Transverse colon (tissue), 4 donors: ENCODE measurements around the gene DENND1B. TPM values are rescaled to one million over a fixed set of nuclear protein-coding genes. Genes with fewer than 3 reads are reported as not detected.
"Not testable (repeated sequence)": the region's sequence is repeated elsewhere in the genome, so short reads cannot be mapped to it uniquely, and the experiment has no call there.

Experiments used
- DNase-seq: peaks from one replicate; pipeline ENCODE4 v3.0.0-alpha.2; 2019
- H3K27ac ChIP-seq, 4 donors: fragments of 200-600 bp; sonication (generic); 2 replicates each; pipeline ENCODE4 v1.5.1; 2016 to 2018; ENCODE audit warnings: inconsistent platforms in 4 of 4
- H3K27me3 ChIP-seq: fragments of 200-600 bp; sonication (generic); 2 replicates; pipeline ENCODE4 v1.5.1; 2017; ENCODE audit warnings: inconsistent platforms
- H3K36me3 ChIP-seq, 4 donors: fragments of 200-600 bp; sonication (generic); 2 replicates each; pipeline ENCODE4 v1.5.1; 2017 to 2019; ENCODE audit warnings: inconsistent platforms in 4 of 4
- H3K4me1 ChIP-seq, 4 donors: fragments of 200-600 bp; sonication (generic); 2 replicates each; pipeline ENCODE4 v1.5.1; 2017 to 2020; ENCODE audit warnings: inconsistent platforms in 4 of 4
- H3K4me3 ChIP-seq, 4 donors: fragments of 200-600 bp; sonication (generic); 1 replicate in 1 of 4; 2 replicates in 3 of 4; pipeline versions ENCODE4 v1.5.1 to v1.6.1; 2017 to 2019; ENCODE audit warnings: inconsistent platforms in 4 of 4
- H3K9me3 ChIP-seq, 2 donors: fragments of 200-600 bp; sonication (generic); 2 replicates each; pipeline ENCODE4 v1.5.1; 2017 to 2019; ENCODE audit warnings: inconsistent platforms in 2 of 2
- EP300 ChIP-seq: sonication (generic); formaldehyde crosslinking; IDR thresholded peaks from one replicate; pipeline ENCODE4 v1.6.1; 2017; ENCODE audit warnings: antibody characterized with exemption, low read depth
- POLR2A ChIP-seq: fragments of 450-650 bp; IDR thresholded peaks from one replicate; pipeline ENCODE4 v1.6.1; 2016; ENCODE audit warnings: antibody characterized with exemption, mild to moderate bottlenecking, moderate library complexity
- POLR2AphosphoS5 ChIP-seq, 3 donors: sonication (generic); formaldehyde crosslinking; IDR thresholded peaks; one replicate each; pipeline ENCODE4 v1.6.1; 2016; ENCODE audit warnings: antibody characterized with exemption in 3 of 3
- WGBS, 2 donors: methylation state at CpG; one replicate each; pipeline ENCODE4 v1.1.5; 2018; ENCODE audit warnings: low coverage in 1 of 2; 5-methylcytosine and 5-hydroxymethylcytosine counted together
- in situ Hi-C, 4 donors: fragments of 200-750 bp; cut with MboI; loops; one replicate each; pipeline versions ENCODE4 v1.15.0 to v1.15.1; 2017; ENCODE audit warnings: low sequenced_read_pairs in 3 of 4, low pct_ligation_motif_present in 1 of 4, low pct_unique_long_range_greater_than_20kb in 1 of 4
- intact Hi-C: fragments of 100-400 bp; cut with DNase I; formaldehyde crosslinking; loops from one replicate; pipeline ENCODE4 v1.15.1; 2023; ENCODE audit warnings: low total_unique reads
- total RNA-seq, 4 donors: library from RNA; depleted of rRNA; stranded (reverse); fragments of >200 nt; gene quantifications; one replicate each; pipeline ENCODE4 v1.1.0, GENCODE V29; 2016
- TF ChIP-seq, protein P1 (sequence below), 5 experiments: fragments of 200-600 bp in 3 of 5; fragments of 450-650 bp in 2 of 5; sonication (generic) in 3 of 5; IDR thresholded peaks; 1 replicate in 2 of 5; 2 replicates in 3 of 5; pipeline ENCODE4 v1.5.1; 2016 to 2017; ENCODE audit warnings: antibody characterized with exemption in 5 of 5, inconsistent platforms in 3 of 5, mild to moderate bottlenecking in 2 of 5, moderate library complexity in 1 of 5

Gene DENND1B
- total RNA-seq, 4 donors from 2014 or later, result 21.9 to 59.9 (median 42.3) TPM

DNA sequence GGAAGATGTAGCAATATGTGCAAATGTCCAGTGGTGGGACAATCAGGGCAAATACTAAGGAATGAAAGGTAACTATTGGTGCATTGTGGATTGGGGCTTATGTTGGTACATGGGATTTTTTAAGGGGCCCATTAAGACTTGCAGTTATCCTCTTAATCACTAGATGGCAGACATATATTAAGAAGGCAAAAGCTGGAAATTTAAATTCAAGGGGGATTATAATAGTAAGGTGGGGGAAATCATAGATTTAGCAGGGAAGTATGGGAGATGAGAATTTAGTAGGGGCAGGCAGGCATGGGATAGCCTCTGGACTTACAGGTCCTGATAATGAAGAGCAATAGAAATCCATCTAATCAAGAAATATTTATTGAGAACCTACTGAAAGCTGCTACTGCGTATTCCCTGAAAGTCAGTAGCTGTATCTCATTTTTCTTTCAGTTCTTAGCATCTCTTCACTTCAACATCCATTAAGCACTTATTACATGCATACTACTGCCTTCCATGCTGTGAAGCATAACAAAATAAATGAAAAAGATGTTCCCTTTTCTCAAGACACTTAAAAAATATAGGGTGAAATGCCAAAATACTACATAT lies 255.4 kb downstream of the DENND1B start:
- Histone ChIP-seq H3K4me1 (no peaks in the 10 kb centered on the region), H3K36me3 (no peaks in the 10 kb centered on the region), H3K27ac (no peak overlapping the region), H3K9me3 (no peaks in the 10 kb centered on the region), H3K4me3 (no peak overlapping the region), H3K27me3 (no peaks in the 10 kb centered on the region)
- WGBS, 2 donors, result 96 to 100% methylated on average over 1 of the region's 1 CpG
- TF ChIP-seq POLR2AphosphoS5 (IDR thresholded peaks at IDR 0.05) (no peak), POLR2A (no peak), EP300 (no peak)
- TF ChIP-seq, protein P1, sequence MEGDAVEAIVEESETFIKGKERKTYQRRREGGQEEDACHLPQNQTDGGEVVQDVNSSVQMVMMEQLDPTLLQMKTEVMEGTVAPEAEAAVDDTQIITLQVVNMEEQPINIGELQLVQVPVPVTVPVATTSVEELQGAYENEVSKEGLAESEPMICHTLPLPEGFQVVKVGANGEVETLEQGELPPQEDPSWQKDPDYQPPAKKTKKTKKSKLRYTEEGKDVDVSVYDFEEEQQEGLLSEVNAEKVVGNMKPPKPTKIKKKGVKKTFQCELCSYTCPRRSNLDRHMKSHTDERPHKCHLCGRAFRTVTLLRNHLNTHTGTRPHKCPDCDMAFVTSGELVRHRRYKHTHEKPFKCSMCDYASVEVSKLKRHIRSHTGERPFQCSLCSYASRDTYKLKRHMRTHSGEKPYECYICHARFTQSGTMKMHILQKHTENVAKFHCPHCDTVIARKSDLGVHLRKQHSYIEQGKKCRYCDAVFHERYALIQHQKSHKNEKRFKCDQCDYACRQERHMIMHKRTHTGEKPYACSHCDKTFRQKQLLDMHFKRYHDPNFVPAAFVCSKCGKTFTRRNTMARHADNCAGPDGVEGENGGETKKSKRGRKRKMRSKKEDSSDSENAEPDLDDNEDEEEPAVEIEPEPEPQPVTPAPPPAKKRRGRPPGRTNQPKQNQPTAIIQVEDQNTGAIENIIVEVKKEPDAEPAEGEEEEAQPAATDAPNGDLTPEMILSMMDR (IDR thresholded peaks at IDR 0.05), result no peak
- in situ Hi-C loops (loop anchor here in 1 of 4 donors (10.0 kb wide), 1 partner anchor 405 kb away; no protein-coding TSS in a partner anchor), intact Hi-C loops (no loop called here)
- no peak for DNase-seq

DNA sequence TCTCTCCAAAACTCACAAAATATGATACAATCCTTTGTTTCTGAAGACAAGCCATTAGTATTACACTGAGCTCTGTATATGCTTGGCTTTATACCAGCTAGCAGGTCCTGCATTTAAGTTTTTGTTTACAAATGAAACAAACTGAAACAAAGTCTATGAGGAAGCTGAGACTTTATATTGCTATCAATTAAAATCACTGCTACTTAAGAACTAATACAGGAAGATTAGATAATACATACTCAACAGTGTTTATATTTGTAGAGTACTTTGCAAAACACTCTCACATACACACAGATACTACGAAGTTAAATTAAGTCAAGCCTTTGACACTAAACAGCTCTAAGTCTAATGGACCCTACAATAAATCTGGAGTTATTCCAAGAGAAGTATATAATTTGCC lies 259.9 kb downstream of the DENND1B start:
- H3K27ac ChIP-seq, result no peak overlapping the region
- in situ Hi-C loops, result no loop called here
- H3K27me3 ChIP-seq, result no peaks in the 10 kb centered on the region
- DNase-seq, result no peak
- no peaks in the 10 kb centered on the region for H3K4me1 ChIP-seq
- no peak for TF ChIP-seq POLR2A
- TF ChIP-seq POLR2AphosphoS5 (IDR thresholded peaks at IDR 0.05), result no peak
- TF ChIP-seq EP300, result no peak
- TF ChIP-seq, protein P1 (IDR thresholded peaks at IDR 0.05), result no peak
- no peak overlapping the region for H3K4me3 ChIP-seq
- intact Hi-C loops, result no loop called here
- 71 to 76% methylated on average over 1 of the region's 1 CpG for WGBS, 2 donors
- H3K9me3 ChIP-seq, result no peaks in the 10 kb centered on the region
- peaks cover 0 to 13% (median 2%) of the 10 kb centered on the region in 4 donors for H3K36me3 ChIP-seq

DNA sequence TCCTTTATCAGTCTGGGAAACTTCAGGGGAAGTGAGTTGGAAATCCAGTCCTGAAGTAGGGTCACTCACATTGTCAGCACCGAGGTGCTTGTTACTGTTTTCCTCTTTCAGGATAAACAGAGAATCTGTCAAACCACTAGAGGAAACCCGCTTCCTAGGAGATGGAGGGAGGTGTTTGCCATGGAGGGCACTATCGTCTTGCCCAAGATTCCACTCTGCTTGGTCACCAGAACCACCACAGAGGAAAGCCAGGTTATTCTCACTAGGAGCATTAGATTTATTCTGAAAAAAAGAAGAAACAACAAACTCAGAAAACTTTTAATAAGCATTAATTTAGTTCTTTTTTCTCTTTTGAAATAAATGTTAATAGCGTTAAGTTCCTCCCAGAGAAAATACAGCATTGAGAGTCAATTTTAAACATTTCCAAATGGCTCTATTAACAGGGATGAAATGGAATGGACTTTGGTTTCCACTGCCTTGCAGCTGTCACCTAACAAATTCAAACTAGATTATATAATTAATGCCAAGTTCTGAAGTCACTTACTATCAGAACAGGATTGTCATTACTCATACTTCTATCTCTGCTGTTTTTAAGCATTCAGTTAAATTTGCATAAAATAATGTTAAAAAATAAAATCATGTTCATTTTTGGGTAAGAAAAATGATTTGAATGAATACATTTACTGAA lies 264.4 kb downstream of the DENND1B start:
- in situ Hi-C loops (no loop called here), intact Hi-C loops (no loop called here)
- Histone ChIP-seq H3K9me3 (no peaks in the 10 kb centered on the region), H3K4me3 (no peak overlapping the region), H3K36me3 (peaks cover 0 to 13% (median 5%) of the 10 kb centered on the region in 4 donors), H3K4me1 (no peaks in the 10 kb centered on the region), H3K27ac (no peak overlapping the region), H3K27me3 (no peaks in the 10 kb centered on the region)
- TF ChIP-seq POLR2A, result no peak
- DNase-seq, result no peak
- WGBS, 2 donors, result 94 to 100% methylated on average over 1 to 4 of the region's 4 CpGs

DNA sequence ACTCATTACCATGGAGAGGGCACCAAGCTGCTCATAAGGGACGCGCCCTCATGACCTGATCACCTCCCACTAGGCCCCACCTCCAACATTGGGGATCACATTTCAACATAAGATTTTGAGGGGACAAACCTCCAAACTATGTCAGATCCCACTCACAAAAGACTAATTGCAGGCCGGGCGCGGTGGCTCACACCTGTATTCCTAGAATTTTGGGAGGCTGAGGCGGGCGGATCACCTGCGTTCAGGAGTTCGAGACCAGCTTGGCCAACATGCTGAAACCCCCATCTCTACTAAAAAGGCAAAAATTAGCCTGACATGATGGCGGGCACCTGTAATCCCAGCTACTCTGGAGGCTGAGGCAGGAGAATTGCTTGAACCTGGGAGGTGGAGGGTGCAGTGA lies 278.6 kb downstream of the DENND1B start:
- no peaks in the 10 kb centered on the region for H3K36me3 ChIP-seq
- H3K4me3 ChIP-seq, result no peak overlapping the region
- DNase-seq, result no peak
- no peaks in the 10 kb centered on the region for H3K4me1 ChIP-seq
- intact Hi-C loops (no loop called here), in situ Hi-C loops (no loop called here)
- no peaks in the 10 kb centered on the region for H3K27me3 ChIP-seq
- H3K9me3 ChIP-seq, result no peaks in the 10 kb centered on the region
- no peak overlapping the region for H3K27ac ChIP-seq
- WGBS, 2 donors, result 67 to 86% methylated on average over 3 to 10 of the region's 10 CpGs
- TF ChIP-seq EP300, result no peak
- no peak for TF ChIP-seq POLR2AphosphoS5 (IDR thresholded peaks at IDR 0.05)
- TF ChIP-seq, protein P1 (IDR thresholded peaks at IDR 0.05), result no peak
- no peak for TF ChIP-seq POLR2A

DNA sequence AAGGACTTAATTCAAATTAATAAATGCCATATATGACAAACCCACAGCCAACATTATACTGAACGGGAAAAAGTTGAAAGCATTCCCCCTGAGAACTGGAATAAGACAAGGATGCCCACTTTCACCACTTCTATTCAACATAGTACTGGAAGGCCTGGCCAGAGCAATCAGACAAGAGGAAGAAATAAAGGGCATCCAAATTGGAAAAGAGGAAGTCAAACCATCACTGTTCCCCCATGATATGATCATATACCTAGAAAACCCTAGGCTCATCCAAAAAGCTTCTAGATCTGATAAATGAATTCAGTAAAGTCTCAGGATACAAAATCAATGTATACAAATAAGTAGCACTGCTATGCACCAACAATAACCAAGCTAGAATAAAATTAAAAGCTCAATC lies 283.8 kb downstream of the DENND1B start:
- H3K4me3 ChIP-seq, H3K9me3 ChIP-seq, H3K36me3 ChIP-seq, H3K27me3 ChIP-seq, DNase-seq, intact Hi-C loops, H3K27ac ChIP-seq, H3K4me1 ChIP-seq, in situ Hi-C loops: not testable (repeated sequence)
- WGBS, 2 donors, result 89 to 95% methylated on average over 1 of the region's 1 CpG
